Measurements from ENCODE around the gene SETD7. TPM values are rescaled to one million over a fixed set of nuclear protein-coding genes. Genes with fewer than 3 reads are reported as not detected.

SETD7 gene
- total and polyA plus RNA-seq, 2 of the 8 experiments (the other 6 are each of a cell fraction or from before 2014, with no cell fraction given): 1.5 to 4.6 TPM

GRCh38 chr4:139560406-139561104 is 4.5 kb upstream of the SETD7 start:
- Histone ChIP-seq H2BK20ac (ENCODE audit: low read length) (no peak overlapping the region; the same call in 1 of the 2 replicates), H4K5ac (ENCODE audit: insufficient read length, low read depth, low read length) (no peak overlapping the region), H3K27ac (ENCODE audit: low read depth, low read length) (no peak overlapping the region), H2BK12ac (ENCODE audit: low read depth, low read length) (no peak overlapping the region), H4K20me1 (replicated peaks in 1 of 2; ENCODE audit: control insufficient read depth in 1 of 2, insufficient read depth in 2 of 2, low read length in 2 of 2) (no peaks in the 10 kb centered on the region), H2AFZ (ENCODE audit: low read length) (no peak overlapping the region), H4K8ac (ENCODE audit: extremely low read depth, insufficient read depth, low read length) (no peak overlapping the region), H3K14ac (ENCODE audit: insufficient read length) (no peak overlapping the region), H3K4me1 (replicated peaks in 1 of 4; ENCODE audit: control insufficient read depth in 3 of 4, insufficient read depth in 4 of 4, low read length in 3 of 4) (peaks cover 0 to 9% (median 3%) of the 10 kb centered on the region in 4 experiments; a peak in 6 of 7 replicates), H3K36me3 (ENCODE audit: control insufficient read depth in 2 of 4, insufficient read depth in 4 of 4, low read length in 3 of 4) (no peaks in the 10 kb centered on the region), H2AK5ac (ENCODE audit: low read depth, low read length) (no peak overlapping the region), H3K23ac (ENCODE audit: insufficient read length) (no peak overlapping the region), H2BK120ac (replicated peaks; ENCODE audit: low read depth, low read length) (no peak overlapping the region), H4K91ac (replicated peaks; ENCODE audit: insufficient read length, low read length) (no peak overlapping the region), H3K9me3 (ENCODE audit: insufficient read depth in 2 of 2, low read depth in 1 of 2, low read length in 1 of 2) (no peaks in the 10 kb centered on the region), H3K9ac (replicated peaks in 1 of 4; ENCODE audit: extremely low read depth in 1 of 4, low read depth in 3 of 4, low read length in 3 of 4) (no peak overlapping the region), H3K27me3 (replicated peaks in 1 of 4; ENCODE audit: control insufficient read depth in 3 of 4, extremely low read depth in 1 of 4, insufficient read depth in 3 of 4, low read length in 3 of 4) (peaks cover 15 to 41% (median 39%) of the 10 kb centered on the region in 4 experiments), H3K4ac (replicated peaks; ENCODE audit: insufficient read length, low read depth, low read length) (no peak overlapping the region), H2BK5ac (ENCODE audit: low read depth, low read length) (no peak overlapping the region), H3K4me2 (ENCODE audit: insufficient read depth in 1 of 2, low read depth in 2 of 2, low read length in 2 of 2) (peak overlapping the region in 1 of 2 experiments; percentile 10; a peak in 1 of 4 replicates), H3K4me3 (ENCODE audit: extremely low read depth in 1 of 4, insufficient read depth in 2 of 4, low read depth in 3 of 4, low read length in 4 of 4) (no peak overlapping the region), H3K23me2 (ENCODE audit: low read depth, low read length) (peaks cover 13% of the 10 kb centered on the region; the same call in 1 of the 2 replicates), H3K79me1 (ENCODE audit: low read depth, low read length) (no peaks in the 10 kb centered on the region), H2BK15ac (ENCODE audit: low read length) (no peak overlapping the region), H3K18ac (ENCODE audit: extremely low read depth, low read length) (no peak overlapping the region; the same call in 1 of the 2 replicates), H3K56ac (replicated peaks; ENCODE audit: insufficient read length, low read depth, low read length) (no peak overlapping the region), H3K79me2 (ENCODE audit: control insufficient read depth in 1 of 2, insufficient read depth in 2 of 2, low read length in 2 of 2) (no peaks in the 10 kb centered on the region)
- 41% methylated on average over 5 of the region's 6 CpGs; no CpG with 5 or more reads in 1 of the 2 experiments for WGBS, 2 experiments (ENCODE audit: extremely low coverage in 1 of 2, insufficient coverage in 1 of 2, insufficient read length in 1 of 2, insufficient replicate concordance in 2 of 2, low coverage in 1 of 2, low lambda C conversion rate in 2 of 2, missing lambda C conversion rate in 1 of 2)
- DNase-seq (ENCODE audit: low read depth in 1 of 2, low spot score in 2 of 2) (no peak), FAIRE-seq (peak; percentile 82)
- POLR2A ChIA-PET (ENCODE audit: partially characterized antibody): no interaction called here
- CTCF ChIA-PET (ENCODE audit: partially characterized antibody): interaction anchor here (0.6 to 1.2 kb wide), 5 partner anchors 8 to 140 kb away, joined by 3 to 5 read pairs (median 3); no protein-coding TSS in a partner anchor
- TF ChIP-seq JUN (IDR thresholded peaks at IDR 0.05; ENCODE audit: low read depth, low read length) (no peak), CHD1 (IDR thresholded peaks at IDR 0.05; ENCODE audit: low read depth, low read length) (no peak), CBX5 (IDR thresholded peaks at IDR 0.05; ENCODE audit: low read depth, low read length) (no peak), RBBP5 (IDR thresholded peaks at IDR 0.05; ENCODE audit: borderline replicate concordance, low read depth, low read length) (no peak), SIN3A (conservative IDR thresholded peaks at IDR 0.05 in 1 of 2, IDR thresholded peaks at IDR 0.05 in 1 of 2; ENCODE audit: low read depth in 1 of 2, low read length in 2 of 2) (no peak), KDM4A (IDR thresholded peaks at IDR 0.05; ENCODE audit: low read depth, low read length, severe bottlenecking) (no peak), SP2 (IDR thresholded peaks at IDR 0.05; ENCODE audit: low read length) (no peak), EP300 (IDR thresholded peaks at IDR 0.05; ENCODE audit: borderline replicate concordance in 1 of 2, low read depth in 2 of 2, low read length in 2 of 2) (no peak), TAF1 (IDR thresholded peaks at IDR 0.05; ENCODE audit: low read depth, low read length) (no peak), SP1 (IDR thresholded peaks at IDR 0.05; ENCODE audit: low read depth, low read length) (no peak), SAP30 (IDR thresholded peaks at IDR 0.05; ENCODE audit: insufficient read depth, insufficient replicate concordance, low read length) (no peak)
- TF ChIP-seq, protein P1, sequence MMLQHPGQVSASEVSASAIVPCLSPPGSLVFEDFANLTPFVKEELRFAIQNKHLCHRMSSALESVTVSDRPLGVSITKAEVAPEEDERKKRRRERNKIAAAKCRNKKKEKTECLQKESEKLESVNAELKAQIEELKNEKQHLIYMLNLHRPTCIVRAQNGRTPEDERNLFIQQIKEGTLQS (IDR thresholded peaks at IDR 0.05; ENCODE audit: insufficient read depth, low read depth, low read length): no peak

All from H1 (cell line).